HG02610 (cell line): ENCODE data around the gene LAMC1.

Experiments
- ATAC-seq: cut with Tn5 transposase; IDR thresholded peaks from one replicate; pipeline ENCODE4 v1.9.1; 2021; ENCODE audit warnings: mild to moderate bottlenecking, moderate library complexity; ENCODE audit not compliant: unreplicated experiment

Gene LAMC1

GRCh38 chr1:183075861-183076260 is 52.6 kb downstream of the LAMC1 start:
- no peak for ATAC-seq

DNA sequence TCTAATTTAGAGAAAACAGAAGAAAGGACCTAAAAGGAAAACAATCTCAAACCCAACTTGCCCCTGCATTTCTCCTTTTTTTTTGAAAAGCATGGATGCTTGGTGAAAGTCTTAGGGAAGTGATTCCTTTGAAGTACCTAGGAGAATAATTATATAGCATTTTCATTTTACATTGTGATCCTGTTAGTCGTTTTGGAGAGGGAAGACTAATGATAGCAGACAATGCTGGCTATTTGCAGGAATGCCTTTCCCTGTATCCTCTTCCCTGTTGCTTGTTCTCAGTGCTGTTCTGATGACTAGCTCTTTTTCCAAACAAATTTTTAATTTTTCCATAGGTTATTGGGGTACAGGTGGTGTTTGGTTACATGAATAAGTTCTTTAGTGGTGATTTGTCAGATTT is 53.9 kb downstream of the LAMC1 start:
- no peak for ATAC-seq

GRCh38 chr1:183079712-183080388 is 56.6 kb downstream of the LAMC1 start:
- no peak for ATAC-seq

DNA sequence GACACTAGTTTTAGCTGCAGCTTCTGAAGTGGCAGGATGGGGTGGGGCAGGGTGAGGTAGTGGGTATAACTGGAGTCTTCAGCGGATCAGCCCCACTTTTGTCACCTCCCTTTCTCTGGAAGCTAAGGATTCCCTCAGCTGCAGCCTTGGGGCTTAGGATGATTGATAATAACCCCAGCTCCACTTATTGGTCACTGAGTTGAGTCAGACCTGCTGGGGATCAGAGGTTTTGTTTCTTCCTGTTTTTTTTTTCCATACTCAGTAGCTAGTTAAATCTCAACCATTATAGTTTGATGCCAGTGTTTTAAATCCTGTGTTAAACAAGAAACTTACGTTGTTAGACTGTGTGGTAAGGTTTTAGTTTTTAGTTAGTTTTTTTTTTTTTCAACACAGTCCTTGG is 57.2 kb downstream of the LAMC1 start:
- ATAC-seq, result no peak

DNA sequence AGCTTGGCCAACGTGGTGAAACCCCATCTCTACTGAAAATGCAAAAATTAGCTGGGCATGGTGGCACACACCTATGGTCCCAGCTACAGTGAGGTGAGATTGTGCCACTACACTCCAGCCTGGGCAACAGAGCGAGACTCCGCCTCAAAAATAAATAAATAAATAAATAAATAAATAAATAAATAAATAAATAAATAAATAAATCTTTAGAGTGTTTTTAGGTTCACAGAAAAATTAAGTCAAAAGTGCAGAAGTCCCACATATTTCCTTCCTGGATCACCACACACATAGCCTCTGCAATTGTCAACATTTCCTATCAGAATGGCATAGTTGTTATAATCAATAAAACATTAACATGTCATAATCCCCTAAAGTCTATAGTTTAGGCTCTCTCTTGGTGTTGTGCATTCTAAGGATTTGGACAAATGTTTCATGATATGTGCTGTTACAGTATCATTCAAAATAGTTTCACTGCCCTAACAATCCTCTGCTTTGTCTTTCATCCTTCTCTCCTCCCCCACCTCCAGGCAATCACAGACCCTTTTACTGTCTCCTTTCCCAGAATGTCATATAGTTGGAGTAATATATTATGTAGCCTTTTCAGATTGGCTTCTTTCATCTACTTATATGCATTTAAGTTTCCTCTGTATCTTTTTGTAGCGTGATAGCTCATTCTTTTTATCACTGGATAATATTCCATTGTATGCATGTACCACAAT is 58.3 kb downstream of the LAMC1 start:
- ATAC-seq, result no peak

DNA sequence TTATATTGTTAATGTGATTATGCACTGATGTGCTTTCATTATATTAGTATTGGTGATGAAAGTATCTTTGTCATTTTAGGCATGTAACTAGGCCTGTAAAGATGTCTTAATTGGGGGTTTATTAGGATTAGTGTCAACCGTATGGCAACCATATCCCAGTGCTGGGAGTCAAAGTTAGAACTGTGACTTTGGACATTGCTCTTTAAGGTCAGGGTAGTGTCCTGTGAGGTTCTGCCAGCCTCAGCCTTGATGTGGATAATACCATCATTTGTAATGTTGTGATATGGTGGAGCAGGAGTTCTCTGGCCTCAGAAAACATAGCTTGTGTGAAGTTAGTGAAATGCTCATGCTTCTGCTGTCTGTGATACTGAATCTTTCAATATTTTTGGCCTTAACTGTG is 59.4 kb downstream of the LAMC1 start:
- ATAC-seq, result no peak

GRCh38 chr1:183087001-183087400 is 63.8 kb downstream of the LAMC1 start:
- no peak for ATAC-seq

- ATAC-seq, result no peak
Measured at GRCh38 chr1:183089025-183089639, 65.9 kb downstream of the LAMC1 start.

DNA sequence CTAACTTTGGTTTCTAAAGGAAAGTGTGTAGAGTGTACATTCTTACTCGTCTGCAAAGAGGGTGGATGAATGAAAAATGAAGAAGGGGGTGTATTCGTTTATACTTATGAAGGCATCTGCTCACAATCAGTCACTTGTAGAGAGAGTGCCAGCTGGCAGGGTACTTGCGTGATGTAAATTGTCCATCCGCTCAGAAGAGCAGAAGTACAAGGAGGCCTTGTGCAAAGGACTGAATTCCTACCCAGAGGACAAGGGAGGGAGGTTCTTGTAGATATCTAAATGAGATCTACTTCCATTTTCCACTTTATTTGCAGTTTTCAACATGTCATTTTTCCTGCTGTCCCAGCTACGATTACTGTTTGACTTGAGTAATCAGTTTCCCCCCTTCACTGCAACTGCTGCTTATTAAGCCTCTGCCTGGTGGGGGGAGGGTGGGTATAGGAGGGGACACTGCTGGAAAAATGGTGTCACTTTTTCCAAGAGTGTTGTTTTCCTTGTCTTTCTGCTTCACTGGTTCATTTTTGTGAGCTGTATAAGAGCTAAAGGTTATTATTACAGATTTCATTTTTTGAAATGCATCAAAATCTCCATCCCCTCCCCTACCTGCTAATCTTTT is 67.3 kb downstream of the LAMC1 start:
- no peak for ATAC-seq

GRCh38 chr1:183091181-183091580 is 68.0 kb downstream of the LAMC1 start:
- no peak for ATAC-seq

- ATAC-seq, result no peak
Measured at GRCh38 chr1:183092350-183092749, 69.1 kb downstream of the LAMC1 start.

GRCh38 chr1:183093066-183093668 is 69.9 kb downstream of the LAMC1 start:
- ATAC-seq, result no peak

GRCh38 chr1:183093786-183094298 is 70.6 kb downstream of the LAMC1 start:
- ATAC-seq, result no peak

DNA sequence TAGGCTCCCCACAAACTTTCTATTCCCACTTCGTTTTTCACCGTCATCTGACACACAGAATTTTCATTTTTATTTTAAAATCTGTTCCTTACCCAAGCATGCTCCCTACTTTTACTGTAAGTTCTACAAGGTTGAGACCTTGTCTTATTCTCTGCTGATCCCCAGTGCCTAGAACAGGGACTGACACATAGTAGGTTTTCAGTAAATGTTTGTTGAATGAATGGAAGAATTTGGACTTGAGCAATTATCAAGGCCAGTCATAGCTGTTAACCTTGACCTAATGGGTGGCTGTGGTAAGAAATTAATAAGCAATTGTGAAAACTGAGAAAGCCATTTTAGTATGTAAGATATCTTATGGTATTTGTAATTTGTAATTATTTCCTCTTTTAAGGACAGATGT is 71.1 kb downstream of the LAMC1 start:
- ATAC-seq, result no peak

DNA sequence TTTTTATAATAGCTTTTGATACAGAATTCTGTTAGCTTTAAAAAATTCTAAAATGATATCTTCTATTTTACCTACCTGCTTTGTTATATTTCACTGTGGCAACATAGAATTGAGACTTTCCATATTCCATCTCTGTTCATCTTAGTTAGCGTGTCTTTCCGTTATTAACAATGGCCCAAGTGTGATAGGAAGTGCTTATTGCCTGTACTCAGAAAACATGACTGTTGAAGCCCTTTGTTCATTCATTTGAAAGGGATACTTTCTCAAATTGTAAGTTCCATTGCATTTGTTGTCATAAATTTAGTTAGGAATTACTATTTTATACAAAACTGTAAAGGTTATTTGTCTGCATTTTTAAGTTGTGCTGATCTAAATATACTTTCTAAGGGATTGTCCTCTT is 73.1 kb downstream of the LAMC1 start:
- ATAC-seq, result no peak

DNA sequence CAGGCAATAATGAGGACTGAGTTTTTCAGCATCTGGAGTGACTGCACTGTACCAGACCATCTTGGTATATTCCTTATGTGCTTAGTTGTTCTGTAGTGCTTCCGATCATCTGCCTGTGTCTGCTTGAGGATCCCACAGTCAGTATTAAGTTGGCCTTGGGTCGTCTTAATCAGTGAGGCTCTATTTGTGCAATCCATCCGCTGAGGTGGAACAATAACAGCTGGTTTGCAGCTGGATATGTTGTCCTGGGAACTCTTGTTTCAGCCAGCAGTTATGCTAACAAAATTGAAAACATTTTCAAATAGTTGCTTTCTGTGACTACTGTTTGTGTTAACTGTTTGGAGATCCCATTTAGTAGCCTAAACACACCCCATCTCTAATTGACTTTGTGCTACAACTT is 73.7 kb downstream of the LAMC1 start:
- no peak for ATAC-seq

- no peak for ATAC-seq
Measured at GRCh38 chr1:183097438-183098051, 74.3 kb downstream of the LAMC1 start.

GRCh38 chr1:183098317-183098716 is 75.1 kb downstream of the LAMC1 start:
- ATAC-seq, result no peak

DNA sequence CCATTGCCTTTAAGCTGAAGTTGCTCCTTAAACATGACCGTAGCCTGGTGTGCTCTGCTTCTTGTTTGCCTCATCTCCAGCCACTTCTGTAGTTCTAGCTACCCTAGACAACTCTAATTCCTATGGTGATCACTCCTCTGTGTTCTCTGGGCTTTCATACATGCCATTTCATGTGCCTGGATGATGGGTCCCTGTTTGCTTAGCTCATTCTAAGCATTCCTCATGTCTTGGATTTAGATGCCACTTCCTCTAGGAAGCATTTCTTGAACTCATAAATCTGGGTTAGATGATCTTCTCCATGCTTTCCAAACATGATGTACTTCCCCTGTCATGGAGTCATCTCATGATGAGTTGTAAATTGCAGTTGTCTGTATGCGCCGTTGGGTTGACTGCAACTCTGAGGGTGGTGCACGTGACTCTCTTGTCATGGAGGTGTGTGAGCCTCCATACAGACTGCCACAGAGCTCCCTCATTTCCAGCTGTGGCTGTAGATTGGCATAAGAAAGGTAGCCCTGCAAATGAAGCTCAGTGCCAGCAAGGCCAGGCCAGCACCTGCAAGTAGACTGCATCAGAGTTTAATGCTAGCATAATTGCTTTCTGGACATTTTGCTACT is 77.2 kb downstream of the LAMC1 start:
- ATAC-seq, result no peak

DNA sequence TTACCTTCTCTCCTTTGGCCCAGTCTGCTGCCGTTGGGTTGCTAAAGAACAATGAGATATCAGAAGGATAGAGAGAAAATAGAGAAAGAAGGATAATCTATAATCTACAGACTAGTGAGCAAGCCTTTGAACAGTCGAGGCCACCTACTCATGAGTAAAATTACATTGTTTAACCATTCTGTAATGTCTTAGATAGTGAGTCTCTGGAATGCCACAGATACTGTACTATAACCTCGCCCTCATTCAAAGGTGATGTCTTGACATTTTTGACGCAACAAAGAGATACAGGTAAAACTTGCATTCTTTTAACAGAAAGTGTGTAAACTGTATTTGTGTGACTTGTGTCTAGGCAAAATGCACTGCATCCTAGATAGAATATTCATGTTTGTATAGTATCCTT is 77.9 kb downstream of the LAMC1 start:
- no peak for ATAC-seq
